Transverse colon (tissue), 3 donors: ENCODE results near the gene UGT2A3.

Experiments
- POLR2A ChIP-seq: fragments of 450-650 bp; IDR thresholded peaks from one replicate; pipeline ENCODE4 v1.6.1; 2016; ENCODE audit warnings: antibody characterized with exemption, mild to moderate bottlenecking, moderate library complexity
- TF ChIP-seq, protein P1 (sequence below), 5 experiments: fragments of 200-600 bp in 3 of 5; fragments of 450-650 bp in 2 of 5; sonication (generic) in 3 of 5; IDR thresholded peaks; 1 replicate in 2 of 5; 2 replicates in 3 of 5; pipeline ENCODE4 v1.5.1; 2016 to 2017; ENCODE audit warnings: antibody characterized with exemption in 5 of 5, inconsistent platforms in 3 of 5, mild to moderate bottlenecking in 2 of 5, moderate library complexity in 1 of 5

DNA sequence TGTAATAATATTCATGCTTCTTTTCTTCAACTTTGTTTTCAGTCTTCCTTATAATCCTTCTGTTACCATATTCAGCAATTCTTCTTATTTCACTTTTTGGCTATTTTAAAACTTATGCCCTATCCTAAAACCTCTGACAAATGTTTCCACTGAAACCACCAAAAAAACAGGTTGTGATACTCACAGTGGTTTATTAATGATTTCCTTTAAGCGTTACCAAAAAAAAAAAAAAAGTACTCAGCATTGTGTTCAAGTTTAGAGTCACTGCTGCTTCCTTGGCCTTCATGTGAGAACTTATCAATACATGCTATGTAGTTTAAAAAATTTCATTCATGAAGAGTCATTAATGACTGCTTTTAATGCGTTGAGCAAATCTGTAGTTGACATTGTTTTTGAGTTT lies 35.4 kb upstream of the UGT2A3 start:
- TF ChIP-seq POLR2A = no peak
- TF ChIP-seq, protein P1, sequence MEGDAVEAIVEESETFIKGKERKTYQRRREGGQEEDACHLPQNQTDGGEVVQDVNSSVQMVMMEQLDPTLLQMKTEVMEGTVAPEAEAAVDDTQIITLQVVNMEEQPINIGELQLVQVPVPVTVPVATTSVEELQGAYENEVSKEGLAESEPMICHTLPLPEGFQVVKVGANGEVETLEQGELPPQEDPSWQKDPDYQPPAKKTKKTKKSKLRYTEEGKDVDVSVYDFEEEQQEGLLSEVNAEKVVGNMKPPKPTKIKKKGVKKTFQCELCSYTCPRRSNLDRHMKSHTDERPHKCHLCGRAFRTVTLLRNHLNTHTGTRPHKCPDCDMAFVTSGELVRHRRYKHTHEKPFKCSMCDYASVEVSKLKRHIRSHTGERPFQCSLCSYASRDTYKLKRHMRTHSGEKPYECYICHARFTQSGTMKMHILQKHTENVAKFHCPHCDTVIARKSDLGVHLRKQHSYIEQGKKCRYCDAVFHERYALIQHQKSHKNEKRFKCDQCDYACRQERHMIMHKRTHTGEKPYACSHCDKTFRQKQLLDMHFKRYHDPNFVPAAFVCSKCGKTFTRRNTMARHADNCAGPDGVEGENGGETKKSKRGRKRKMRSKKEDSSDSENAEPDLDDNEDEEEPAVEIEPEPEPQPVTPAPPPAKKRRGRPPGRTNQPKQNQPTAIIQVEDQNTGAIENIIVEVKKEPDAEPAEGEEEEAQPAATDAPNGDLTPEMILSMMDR (IDR thresholded peaks at IDR 0.05) = no peak
